ENCODE results near the gene IL5. TPM values are rescaled to one million over a fixed set of nuclear protein-coding genes. Genes with fewer than 3 reads are reported as not detected.

The IL5 gene
- total RNA-seq, 4 donors from 2014 or later = not detected

GRCh38 chr5:132547269-132547668 lies 3.9 kb upstream of the IL5 start:
- 84 to 88% methylated on average over 2 of the region's 2 CpGs for WGBS, 2 donors
- Histone ChIP-seq H3K4me1 (peaks cover 4 to 5% of the 10 kb centered on the region in 2 donors), H3K9me3 (no peaks in the 10 kb centered on the region), H3K27ac (no peak overlapping the region), H3K36me3 (no peaks in the 10 kb centered on the region), H3K4me3 (replicated peaks in 1 of 3) (no peak overlapping the region), H3K27me3 (no peaks in the 10 kb centered on the region)
- no peak for DNase-seq
- no peak for TF ChIP-seq POLR2A (IDR thresholded peaks at IDR 0.05)
- TF ChIP-seq CTCF (IDR thresholded peaks at IDR 0.05) = no peak
- intact Hi-C loops (cut with DNase I) = no loop called here

GRCh38 chr5:132546108-132546507 lies 2.8 kb upstream of the IL5 start:
- no peaks in the 10 kb centered on the region for H3K27me3 ChIP-seq
- H3K4me3 ChIP-seq (replicated peaks in 1 of 3) = no peak overlapping the region
- DNase-seq = no peak
- H3K27ac ChIP-seq = no peak overlapping the region
- no peaks in the 10 kb centered on the region for H3K36me3 ChIP-seq
- 93 to 98% methylated on average over 2 of the region's 2 CpGs for whole genome bisulfite sequencing, 2 donors
- peaks cover 4 to 5% of the 10 kb centered on the region in 2 donors for H3K4me1 ChIP-seq
- no peaks in the 10 kb centered on the region for H3K9me3 ChIP-seq
- intact Hi-C loops (cut with DNase I) = no loop called here
- TF ChIP-seq CTCF (IDR thresholded peaks at IDR 0.05) (no peak), POLR2A (IDR thresholded peaks at IDR 0.05) (no peak)

GRCh38 chr5:132540764-132541163 lies 2.6 kb downstream of the IL5 start:
- intact Hi-C loops (cut with DNase I) = no loop called here
- no peaks in the 10 kb centered on the region for H3K27me3 ChIP-seq
- no peak overlapping the region for H3K27ac ChIP-seq
- DNase-seq = no peak
- no peaks in the 10 kb centered on the region for H3K9me3 ChIP-seq
- H3K36me3 ChIP-seq = no peaks in the 10 kb centered on the region
- peaks cover 4 to 5% of the 10 kb centered on the region in 2 donors for H3K4me1 ChIP-seq
- TF ChIP-seq CTCF (IDR thresholded peaks at IDR 0.05) (no peak), POLR2A (IDR thresholded peaks at IDR 0.05) (no peak)
- H3K4me3 ChIP-seq (replicated peaks in 1 of 3) = no peak overlapping the region
- WGBS, 2 donors = 85 to 95% methylated on average over 4 of the region's 4 CpGs

- DNase-seq = no peak
- Histone ChIP-seq H3K27me3 (no peaks in the 10 kb centered on the region), H3K4me1 (no peaks in the 10 kb centered on the region), H3K27ac (no peak overlapping the region), H3K9me3 (no peaks in the 10 kb centered on the region), H3K4me3 (replicated peaks in 1 of 3) (no peak overlapping the region), H3K36me3 (no peaks in the 10 kb centered on the region)
- intact Hi-C loops (cut with DNase I) = no loop called here
- WGBS, 2 donors = 70 to 73% methylated on average over 5 of the region's 5 CpGs
- TF ChIP-seq CTCF (IDR thresholded peaks at IDR 0.05) (no peak), POLR2A (IDR thresholded peaks at IDR 0.05) (no peak)
These were observed 3.2 kb downstream of the IL5 start for GRCh38 chr5:132540149-132540548.

GRCh38 chr5:132539716-132540115 lies 3.6 kb downstream of the IL5 start:
- intact Hi-C loops (cut with DNase I) = loop anchor here (10.0 kb wide), 1 partner anchor 285 kb away; no protein-coding TSS in a partner anchor
- 82 to 90% methylated on average over 4 of the region's 4 CpGs for WGBS, 2 donors

More at GRCh38 chr5:132539716-132540115, 3.6 kb downstream of the IL5 start:
- Histone ChIP-seq H3K27me3 (no peaks in the 10 kb centered on the region), H3K4me1 (no peaks in the 10 kb centered on the region), H3K9me3 (no peaks in the 10 kb centered on the region), H3K27ac (no peak overlapping the region), H3K4me3 (replicated peaks in 1 of 3) (no peak overlapping the region), H3K36me3 (no peaks in the 10 kb centered on the region)
- TF ChIP-seq POLR2A (IDR thresholded peaks at IDR 0.05) (no peak), CTCF (IDR thresholded peaks at IDR 0.05) (no peak)
- DNase-seq = no peak
